ENCODE results near the gene EIF5AL1. TPM values are rescaled to one million over a fixed set of nuclear protein-coding genes. Genes with fewer than 3 reads are reported as not detected.

Gene EIF5AL1
- polyA plus RNA-seq, 1 donor from 2014 or later: 0.21 TPM

DNA sequence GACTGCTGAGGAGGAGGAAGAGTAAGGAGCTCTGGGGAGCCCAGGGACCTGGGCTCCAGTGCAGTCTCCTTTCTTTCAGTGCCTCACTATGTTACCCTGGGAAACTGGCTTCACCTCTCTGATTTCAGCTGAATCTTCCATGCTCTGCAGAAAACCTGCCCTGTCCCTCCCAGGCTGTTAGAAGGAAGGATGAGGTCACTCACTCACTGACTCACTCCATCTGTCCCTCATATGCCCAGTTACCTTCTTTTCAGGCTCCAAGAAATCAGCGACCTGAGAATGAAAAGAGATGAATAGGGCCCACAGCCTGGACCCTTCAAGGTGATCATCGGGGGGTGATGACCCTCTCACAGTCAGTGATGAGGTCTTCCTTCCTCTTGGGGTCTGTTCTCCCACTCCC lies 47.4 kb downstream of the EIF5AL1 start:
- no peak overlapping the region for H3K9ac ChIP-seq (ENCODE audit: low read length)
- H3F3A ChIP-seq (ENCODE audit: insufficient read depth, low read length, poor library complexity, severe bottlenecking): no peaks in the 10 kb centered on the region
- no peak overlapping the region for H3K4me3 ChIP-seq (ENCODE audit: low read length)
- TF ChIP-seq TAF1 (IDR thresholded peaks at IDR 0.05; ENCODE audit: low read depth) (no peak), EP300 (conservative IDR thresholded peaks at IDR 0.05; ENCODE audit: poor library complexity, severe bottlenecking) (no peak), RAD21 (conservative IDR thresholded peaks at IDR 0.05) (no peak), EZH2 (IDR thresholded peaks at IDR 0.05; ENCODE audit: borderline replicate concordance, insufficient read depth, low read length, poor library complexity, severe bottlenecking) (no peak), POLR2AphosphoS5 (IDR thresholded peaks at IDR 0.05) (no peak), MXI1 (conservative IDR thresholded peaks at IDR 0.05; ENCODE audit: poor library complexity, severe bottlenecking) (no peak), SMC3 (conservative IDR thresholded peaks at IDR 0.05; ENCODE audit: poor library complexity) (no peak), CTCF (IDR thresholded peaks at IDR 0.05; ENCODE audit: poor library complexity, severe bottlenecking) (no peak)
- TF ChIP-seq, protein P1, sequence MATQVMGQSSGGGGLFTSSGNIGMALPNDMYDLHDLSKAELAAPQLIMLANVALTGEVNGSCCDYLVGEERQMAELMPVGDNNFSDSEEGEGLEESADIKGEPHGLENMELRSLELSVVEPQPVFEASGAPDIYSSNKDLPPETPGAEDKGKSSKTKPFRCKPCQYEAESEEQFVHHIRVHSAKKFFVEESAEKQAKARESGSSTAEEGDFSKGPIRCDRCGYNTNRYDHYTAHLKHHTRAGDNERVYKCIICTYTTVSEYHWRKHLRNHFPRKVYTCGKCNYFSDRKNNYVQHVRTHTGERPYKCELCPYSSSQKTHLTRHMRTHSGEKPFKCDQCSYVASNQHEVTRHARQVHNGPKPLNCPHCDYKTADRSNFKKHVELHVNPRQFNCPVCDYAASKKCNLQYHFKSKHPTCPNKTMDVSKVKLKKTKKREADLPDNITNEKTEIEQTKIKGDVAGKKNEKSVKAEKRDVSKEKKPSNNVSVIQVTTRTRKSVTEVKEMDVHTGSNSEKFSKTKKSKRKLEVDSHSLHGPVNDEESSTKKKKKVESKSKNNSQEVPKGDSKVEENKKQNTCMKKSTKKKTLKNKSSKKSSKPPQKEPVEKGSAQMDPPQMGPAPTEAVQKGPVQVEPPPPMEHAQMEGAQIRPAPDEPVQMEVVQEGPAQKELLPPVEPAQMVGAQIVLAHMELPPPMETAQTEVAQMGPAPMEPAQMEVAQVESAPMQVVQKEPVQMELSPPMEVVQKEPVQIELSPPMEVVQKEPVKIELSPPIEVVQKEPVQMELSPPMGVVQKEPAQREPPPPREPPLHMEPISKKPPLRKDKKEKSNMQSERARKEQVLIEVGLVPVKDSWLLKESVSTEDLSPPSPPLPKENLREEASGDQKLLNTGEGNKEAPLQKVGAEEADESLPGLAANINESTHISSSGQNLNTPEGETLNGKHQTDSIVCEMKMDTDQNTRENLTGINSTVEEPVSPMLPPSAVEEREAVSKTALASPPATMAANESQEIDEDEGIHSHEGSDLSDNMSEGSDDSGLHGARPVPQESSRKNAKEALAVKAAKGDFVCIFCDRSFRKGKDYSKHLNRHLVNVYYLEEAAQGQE (IDR thresholded peaks at IDR 0.05; ENCODE audit: borderline replicate concordance): no peak
- no peak overlapping the region for H3K27ac ChIP-seq (ENCODE audit: low read length)
- no peaks in the 10 kb centered on the region for H4K20me1 ChIP-seq (ENCODE audit: insufficient read depth)
- H3K9me2 ChIP-seq (ENCODE audit: insufficient read depth, low read length): no peaks in the 10 kb centered on the region
- H2AFZ ChIP-seq (ENCODE audit: low read depth, low read length): no peak overlapping the region
- no peaks in the 10 kb centered on the region for H3K79me2 ChIP-seq (replicated peaks; ENCODE audit: insufficient read depth, low read length)
- no peak overlapping the region for H3K4me2 ChIP-seq (ENCODE audit: low read length)
- no peaks in the 10 kb centered on the region for H3K27me3 ChIP-seq (ENCODE audit: insufficient read depth, low read depth, low read length)
- H3K36me3 ChIP-seq (ENCODE audit: insufficient read depth, low read length): no peaks in the 10 kb centered on the region
- no peaks in the 10 kb centered on the region for H3K9me3 ChIP-seq (ENCODE audit: low read length)

DNA sequence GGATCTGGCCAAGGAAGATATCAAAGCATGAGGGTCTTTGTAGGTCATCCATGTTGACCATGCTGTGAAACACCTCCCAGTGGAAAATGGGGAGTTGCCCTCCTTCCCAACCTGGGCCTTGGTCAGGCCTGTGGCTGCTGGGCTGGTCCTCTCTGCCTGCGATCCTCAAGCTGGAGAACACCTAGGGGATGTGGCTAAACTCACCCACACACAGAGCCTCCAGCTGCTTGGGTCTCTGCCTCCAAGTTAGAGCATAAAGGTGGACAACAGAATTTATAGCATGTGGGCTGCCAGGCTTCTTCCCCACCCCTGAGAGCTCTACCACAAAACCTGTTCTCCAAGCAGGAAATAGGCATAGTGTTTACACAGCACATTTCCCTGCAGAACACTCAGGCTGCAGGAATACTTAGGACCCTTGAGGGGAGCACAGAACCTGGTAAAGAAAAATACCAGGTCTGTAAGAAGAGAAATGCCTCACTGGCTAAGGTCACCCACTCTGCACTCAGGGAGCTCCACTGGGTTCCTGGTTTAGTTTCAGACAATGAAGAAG lies 47.9 kb downstream of the EIF5AL1 start, which contains the start of gene SFTPA2:
Gene SFTPA2 (minus strand): TSS at position 248 of the 550 bp plus-strand sequence. CDS start 924 bp downstream, outside the sequence.
- H3K79me2 ChIP-seq (replicated peaks; ENCODE audit: insufficient read depth, low read length): no peaks in the 10 kb centered on the region
- TF ChIP-seq RAD21 (conservative IDR thresholded peaks at IDR 0.05) (no peak), EP300 (conservative IDR thresholded peaks at IDR 0.05; ENCODE audit: poor library complexity, severe bottlenecking) (no peak), SMC3 (conservative IDR thresholded peaks at IDR 0.05; ENCODE audit: poor library complexity) (no peak), CTCF (IDR thresholded peaks at IDR 0.05; ENCODE audit: poor library complexity, severe bottlenecking) (no peak), POLR2AphosphoS5 (IDR thresholded peaks at IDR 0.05) (no peak), MXI1 (conservative IDR thresholded peaks at IDR 0.05; ENCODE audit: poor library complexity, severe bottlenecking) (no peak), EZH2 (IDR thresholded peaks at IDR 0.05; ENCODE audit: borderline replicate concordance, insufficient read depth, low read length, poor library complexity, severe bottlenecking) (no peak), TAF1 (IDR thresholded peaks at IDR 0.05; ENCODE audit: low read depth) (no peak)
- TF ChIP-seq, protein P1 (IDR thresholded peaks at IDR 0.05; ENCODE audit: borderline replicate concordance): no peak
- H3K27ac ChIP-seq (ENCODE audit: low read length): no peak within 1 kb of the TSS
- no peaks in the 10 kb centered on the region for H3K36me3 ChIP-seq (ENCODE audit: insufficient read depth, low read length)
- no peaks in the 10 kb centered on the region for H3K27me3 ChIP-seq (ENCODE audit: insufficient read depth, low read depth, low read length)
- no peak within 1 kb of the TSS for H3K9ac ChIP-seq (ENCODE audit: low read length)
- no peak within 1 kb of the TSS for H3K4me2 ChIP-seq (ENCODE audit: low read length)
- no peaks in the 10 kb centered on the region for H4K20me1 ChIP-seq (ENCODE audit: insufficient read depth)
- no peak within 1 kb of the TSS for H2AFZ ChIP-seq (ENCODE audit: low read depth, low read length)
- H3K9me2 ChIP-seq (ENCODE audit: insufficient read depth, low read length): no peaks in the 10 kb centered on the region
- H3F3A ChIP-seq (ENCODE audit: insufficient read depth, low read length, poor library complexity, severe bottlenecking): no peaks in the 10 kb centered on the region
- no peak within 1 kb of the TSS for H3K4me3 ChIP-seq (ENCODE audit: low read length)
- no peaks in the 10 kb centered on the region for H3K9me3 ChIP-seq (ENCODE audit: low read length)

Measured in neural cell (in vitro differentiated cells).